Activated effector memory CD4-positive, alpha-beta T cell treated with Interleukin-2 at 50 U/mL for 16 hours (primary cell): ENCODE measurements around the gene CRYBA4.

ENCODE experiments used
- DNase-seq: peaks from one replicate; pipeline ENCODE4 v3.0.0-alpha.2; 2020

CRYBA4 gene

DNA sequence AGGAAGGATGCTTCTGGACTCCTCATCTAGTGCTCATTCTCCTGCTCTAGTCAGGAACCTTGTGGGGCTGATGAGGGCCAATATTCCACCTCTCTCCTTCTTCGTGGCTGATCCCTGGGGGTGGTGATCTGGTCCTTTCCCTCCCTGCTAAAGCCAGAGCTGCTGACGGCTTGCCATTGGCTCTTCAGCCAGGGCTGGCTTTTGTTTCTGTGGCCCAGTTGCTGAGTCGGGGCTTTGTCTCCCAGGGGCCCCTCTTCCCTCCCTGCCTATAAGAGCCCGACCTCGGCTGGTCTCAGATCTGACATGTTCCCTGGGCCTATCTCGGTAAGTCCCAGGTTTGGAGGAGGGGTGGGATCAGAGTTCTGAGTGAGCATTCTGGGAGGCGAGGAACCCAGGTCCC lies at the start of gene CRYBA4:
TSS of gene CRYBA4 (plus strand) at position 301 of the 400 bp plus-strand sequence. CDS start 634 bp downstream, outside the sequence.
- no peak for DNase-seq

- no peak for DNase-seq
Measured at GRCh38 chr22:26573026-26573662, 48.6 kb upstream of the CRYBA4 start.

DNA sequence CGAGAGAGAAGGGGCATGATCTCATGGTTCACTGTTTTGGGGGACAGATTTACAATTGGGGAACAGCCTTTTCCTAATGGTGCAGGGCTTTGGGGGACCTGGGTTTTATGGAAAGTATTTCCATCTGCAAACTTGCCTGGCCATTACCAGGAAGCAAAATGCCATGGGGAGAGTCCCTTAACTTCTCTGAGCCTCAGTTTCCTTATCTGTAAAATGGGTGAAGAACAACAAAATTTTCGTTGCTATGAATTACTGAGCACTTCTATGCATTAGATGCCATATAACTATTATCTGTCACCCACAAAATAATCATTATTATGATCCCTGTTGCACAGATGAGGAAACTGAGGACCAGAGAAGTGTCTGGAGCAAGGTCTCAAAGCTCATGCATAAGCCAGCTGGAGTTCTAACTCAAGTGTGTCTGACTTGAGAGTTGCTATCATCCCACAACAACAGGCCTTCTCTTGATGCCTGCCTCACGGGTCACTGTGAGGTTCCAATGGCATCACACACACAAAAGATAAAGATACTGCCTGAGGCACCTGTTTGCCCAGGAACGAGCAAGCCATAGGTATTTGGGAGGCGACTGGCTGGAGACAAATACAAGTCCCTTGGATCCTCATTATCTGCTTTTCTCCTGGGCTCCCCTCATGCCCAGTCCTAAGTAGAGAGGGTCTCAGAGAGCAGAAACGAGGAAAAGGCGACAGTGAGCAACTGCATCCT lies 47.6 kb upstream of the CRYBA4 start:
- no peak for DNase-seq

- no peak for DNase-seq
Measured at GRCh38 chr22:26576026-26576680, 45.6 kb upstream of the CRYBA4 start.

GRCh38 chr22:26577081-26577480 lies 44.7 kb upstream of the CRYBA4 start:
- DNase-seq: no peak

DNA sequence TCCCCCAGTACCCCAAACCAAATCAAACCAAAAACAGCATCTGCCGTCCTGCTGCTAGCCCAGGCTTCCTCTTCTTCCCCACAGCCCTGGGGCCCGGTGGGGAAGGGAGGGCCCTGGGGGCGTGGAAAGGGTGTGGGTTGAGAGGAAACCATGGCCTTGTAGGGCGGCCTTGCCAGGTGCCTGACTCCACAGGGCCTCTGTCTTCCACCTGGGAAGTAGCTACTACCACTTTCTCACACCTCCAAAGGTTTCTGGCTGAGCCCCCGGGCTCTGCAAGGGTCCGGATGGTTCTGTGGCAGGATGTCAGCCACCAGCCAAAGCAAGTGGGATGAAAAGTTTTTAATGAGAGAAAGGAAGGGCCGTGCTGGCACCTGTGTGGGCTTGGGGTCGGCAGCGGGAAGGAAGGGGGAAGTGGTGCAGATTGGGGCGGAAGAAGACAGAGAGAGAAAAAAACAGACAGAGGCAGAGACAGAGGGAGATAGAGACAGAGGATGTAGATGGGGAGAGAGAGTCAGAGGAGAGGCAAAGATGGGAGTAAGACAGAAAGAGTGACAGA lies 42.4 kb upstream of the CRYBA4 start:
- DNase-seq: peak; percentile 54

DNA sequence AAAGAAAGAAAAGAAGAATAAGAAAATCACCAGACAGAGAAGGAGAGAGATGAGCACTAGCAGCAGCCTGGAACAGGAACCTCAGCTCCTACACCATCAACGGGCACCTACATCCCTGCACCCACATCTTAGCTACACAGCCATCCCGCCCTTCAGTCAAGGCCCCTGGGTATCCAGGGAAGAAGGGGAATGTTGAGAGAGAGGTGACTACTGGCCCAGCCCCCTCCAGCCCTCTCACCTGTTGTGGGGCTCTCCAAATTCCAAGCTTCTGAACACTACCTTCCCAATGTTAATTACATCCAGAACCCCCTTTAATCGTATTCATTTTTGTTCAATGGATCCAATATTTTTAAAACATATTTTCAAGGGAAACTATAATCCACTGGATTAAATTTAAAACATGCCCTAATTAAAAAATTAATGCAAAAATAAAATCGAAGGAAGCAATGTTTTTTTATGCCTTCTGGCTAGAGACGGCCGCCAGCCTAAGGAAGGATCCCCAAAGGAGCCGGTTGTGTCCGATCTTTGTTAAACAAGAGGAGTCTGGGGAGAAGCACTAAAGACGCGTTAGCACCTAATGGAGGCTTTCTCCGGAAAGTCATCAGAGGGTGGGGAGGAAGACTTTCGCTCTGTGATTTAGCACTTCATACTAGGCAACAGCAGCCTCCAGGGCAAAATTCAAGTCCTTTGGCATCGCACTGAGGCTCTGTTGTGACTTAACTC lies 41.4 kb upstream of the CRYBA4 start:
- no peak for DNase-seq

DNA sequence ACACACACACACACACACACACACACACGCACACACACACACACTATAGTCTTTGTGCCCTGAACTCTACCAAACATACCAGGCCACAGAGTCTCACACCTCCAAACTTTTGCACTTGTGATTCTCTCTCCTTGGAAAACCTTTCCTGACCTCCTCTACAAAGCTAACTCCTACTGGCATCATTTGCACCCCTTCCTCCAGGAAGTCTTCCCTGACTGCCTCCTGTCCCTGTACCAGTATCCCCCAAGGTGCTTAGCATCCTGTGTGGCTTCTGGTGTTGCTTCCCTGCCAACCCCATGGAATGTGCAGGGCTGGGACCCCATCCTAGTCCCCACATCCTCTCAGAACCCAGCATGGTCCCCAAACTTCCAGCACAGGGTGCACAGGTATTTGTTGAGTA lies 40.7 kb upstream of the CRYBA4 start:
- DNase-seq: no peak

- DNase-seq: no peak
Measured at GRCh38 chr22:26581633-26582168, 40.1 kb upstream of the CRYBA4 start.

DNA sequence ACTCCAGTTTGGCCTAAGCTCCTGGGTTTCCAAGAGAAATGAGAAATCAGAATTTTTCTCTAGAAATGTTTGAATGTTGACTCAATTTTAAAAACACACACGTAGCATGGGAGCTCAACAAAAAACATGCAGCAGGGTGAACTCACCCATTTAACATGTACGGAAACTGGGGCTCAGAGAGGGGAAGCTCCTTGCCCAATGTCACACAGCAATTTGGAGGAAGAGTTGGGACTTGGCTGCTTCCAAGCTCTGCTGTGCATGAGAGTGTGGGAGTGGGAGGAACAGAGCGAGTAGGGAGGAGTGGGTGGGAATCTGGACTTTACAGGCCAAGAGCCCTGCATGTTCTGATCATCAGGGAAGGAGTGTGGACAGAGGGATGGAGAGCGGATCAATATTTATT lies 37.8 kb upstream of the CRYBA4 start:
- no peak for DNase-seq

GRCh38 chr22:26585104-26585790 lies 36.5 kb upstream of the CRYBA4 start:
- DNase-seq: no peak

DNA sequence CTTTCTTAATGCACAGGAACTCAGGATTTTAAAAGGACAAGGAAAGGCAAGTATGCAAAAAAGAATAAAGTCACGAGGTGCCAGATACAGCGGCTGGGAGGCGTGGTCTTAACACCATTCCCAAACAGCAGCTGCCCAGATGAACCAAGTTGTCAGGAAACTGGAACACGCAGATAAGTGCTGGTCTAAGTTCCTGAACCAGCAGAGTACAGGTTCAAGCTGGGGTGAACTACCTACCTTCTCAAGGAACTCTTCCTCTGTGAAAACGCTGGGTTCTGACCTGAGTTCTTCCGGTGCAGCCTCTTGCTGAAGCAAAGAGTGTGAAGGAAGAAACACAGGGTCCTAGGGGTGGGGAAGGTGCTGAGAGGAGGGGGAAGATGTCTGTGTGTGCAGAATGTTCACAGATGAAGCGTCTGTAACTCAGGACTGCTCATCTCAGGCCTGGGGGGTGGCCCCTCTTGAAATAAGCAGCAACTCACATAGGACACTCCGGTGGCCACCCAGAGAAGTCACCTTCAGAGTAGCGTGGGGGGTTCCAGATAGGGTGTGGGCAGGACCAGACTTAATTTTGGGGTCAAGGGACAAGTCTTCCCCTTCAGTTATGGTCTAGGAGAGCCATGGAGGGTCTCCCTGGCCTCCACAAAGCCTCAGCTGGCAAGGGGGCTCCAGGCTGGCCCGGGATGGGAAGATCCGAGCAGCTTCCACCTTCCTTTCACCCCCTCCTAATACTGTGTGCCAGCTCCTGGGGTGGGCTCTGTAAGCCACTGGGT lies 35.0 kb upstream of the CRYBA4 start:
- no peak for DNase-seq

GRCh38 chr22:26587991-26588613 lies 33.7 kb upstream of the CRYBA4 start:
- DNase-seq: no peak

- DNase-seq: no peak
Measured at GRCh38 chr22:26588729-26589366, 32.9 kb upstream of the CRYBA4 start.

DNA sequence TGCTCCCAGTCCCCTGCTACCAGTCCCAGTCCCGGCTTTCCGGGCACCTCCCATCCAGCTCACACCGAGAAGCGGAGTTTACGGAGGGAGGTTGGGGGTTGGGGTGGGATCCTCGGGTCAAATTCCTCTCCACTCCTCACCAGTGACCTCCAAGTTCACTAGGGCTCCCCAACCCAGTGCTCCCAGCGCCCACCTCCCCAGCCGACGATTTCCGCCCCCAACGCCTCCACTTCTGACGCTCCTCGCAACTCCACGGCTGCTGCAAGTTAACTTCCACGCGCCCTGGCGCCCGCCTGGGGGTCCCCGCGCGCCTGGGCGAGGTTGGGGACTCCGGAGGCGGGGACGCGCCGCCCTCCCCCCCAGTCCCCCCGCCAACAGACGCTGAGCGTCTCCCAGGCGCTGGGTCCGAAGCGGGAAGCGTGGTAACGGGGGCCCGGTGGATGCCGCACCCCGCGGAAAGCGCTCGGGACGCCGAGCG lies 32.4 kb upstream of the CRYBA4 start:
- DNase-seq: peak; percentile 4

DNA sequence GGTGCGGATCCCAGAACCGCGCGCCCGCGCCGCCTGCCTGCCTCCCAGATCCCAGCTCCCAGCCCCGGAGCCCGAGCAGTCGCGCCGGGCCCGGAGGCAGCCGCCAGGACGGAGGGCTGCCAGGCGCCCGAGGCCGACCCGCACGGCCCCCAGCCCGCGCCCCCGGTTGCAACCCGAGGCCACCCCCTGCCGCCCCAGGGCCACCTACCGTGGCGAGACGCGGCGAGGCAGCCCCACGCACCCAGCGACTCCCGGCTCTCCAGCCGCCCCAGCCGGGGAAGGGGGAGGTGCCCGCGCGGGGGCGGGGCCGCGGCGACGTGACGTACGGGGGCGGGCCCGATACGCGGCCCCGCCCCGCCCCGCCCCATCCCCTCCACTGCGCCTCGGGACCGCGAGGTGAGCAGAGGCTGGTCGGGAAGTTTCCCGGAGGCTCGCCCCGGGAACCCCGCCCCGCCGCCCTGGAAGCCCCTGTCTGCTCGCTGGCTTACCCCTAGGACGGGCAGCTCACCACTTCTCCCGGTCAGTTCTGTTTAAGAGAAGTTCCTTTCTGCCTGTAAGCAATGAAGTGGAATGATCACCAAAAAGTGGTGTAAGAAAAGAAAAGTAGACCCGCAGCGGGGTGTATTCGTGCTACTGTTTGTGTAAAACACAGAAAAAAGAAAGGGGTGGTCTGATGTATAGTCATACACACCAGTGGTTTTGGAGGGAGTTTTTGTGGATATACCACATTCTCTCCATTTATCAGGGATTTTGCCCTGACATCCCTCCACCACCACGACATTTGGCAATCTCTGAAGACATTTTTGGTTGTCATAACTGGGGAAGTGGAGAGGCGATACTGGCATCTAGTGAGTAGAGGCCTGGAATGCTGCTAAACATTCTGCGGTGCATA lies 31.7 kb upstream of the CRYBA4 start, which contains the start of gene TPST2:
TSS of gene TPST2 (minus strand) at position 288 of the 892 bp plus-strand sequence. CDS start 48,502 bp downstream, outside the sequence.
- peak; percentile 77 for DNase-seq

GRCh38 chr22:26592421-26592891 lies 29.3 kb upstream of the CRYBA4 start:
- DNase-seq: peak; percentile 34

DNA sequence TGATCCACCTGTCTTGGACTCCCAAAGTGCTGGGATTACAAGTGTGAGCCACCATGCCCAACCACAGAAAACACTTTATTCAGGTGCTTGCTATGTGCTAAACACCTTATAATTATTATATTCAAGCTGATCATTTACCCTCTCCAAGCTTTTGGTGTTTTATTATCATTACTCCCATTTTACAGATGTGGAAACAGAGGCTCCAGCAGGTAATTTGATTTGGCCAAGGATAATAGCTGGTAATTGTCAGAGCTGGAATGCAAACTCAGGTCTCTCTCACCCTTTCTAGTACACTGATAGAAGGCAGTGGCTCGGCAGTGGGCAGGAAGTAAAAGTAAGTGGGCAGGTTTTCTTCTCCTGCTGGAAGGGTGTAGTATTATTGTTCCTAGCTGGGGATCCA lies 28.0 kb upstream of the CRYBA4 start:
- DNase-seq: no peak

DNA sequence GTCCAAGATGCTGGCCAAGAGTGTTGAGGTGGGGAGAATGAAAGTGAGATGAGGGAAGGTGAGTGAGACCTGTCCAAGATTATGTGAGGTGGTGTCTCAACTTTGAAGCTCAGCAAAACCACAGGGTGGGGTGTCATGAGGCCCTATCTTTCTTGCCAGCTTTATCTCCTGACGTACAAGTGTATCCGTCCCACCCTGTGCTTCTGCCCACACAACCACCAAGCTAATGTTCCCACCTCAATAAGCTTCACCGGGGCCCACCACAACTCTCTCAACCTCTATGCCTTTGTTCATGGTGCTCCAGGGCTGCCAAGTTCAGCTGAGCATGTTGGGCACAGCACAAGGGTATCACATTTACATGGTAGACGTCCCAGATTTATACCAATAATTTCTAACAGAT lies 24.7 kb upstream of the CRYBA4 start:
- no peak for DNase-seq
